GM18907 (cell line): ENCODE results near the gene OR6B2.

ENCODE experiments used
- ATAC-seq: cut with Tn5 transposase; IDR thresholded peaks from one replicate; pipeline ENCODE4 v1.9.1; 2021; ENCODE audit warnings: mild to moderate bottlenecking, moderate library complexity; ENCODE audit not compliant: unreplicated experiment

OR6B2 gene

GRCh38 chr2:239983004-239983778 is 47.0 kb downstream of the OR6B2 start:
- no peak for ATAC-seq
